ENCODE data around the gene INPP4B. TPM values are rescaled to one million over a fixed set of nuclear protein-coding genes. Genes with fewer than 3 reads are reported as not detected.

The INPP4B gene
- polyA plus RNA-seq, 1 experiment: 18.1 TPM

DNA sequence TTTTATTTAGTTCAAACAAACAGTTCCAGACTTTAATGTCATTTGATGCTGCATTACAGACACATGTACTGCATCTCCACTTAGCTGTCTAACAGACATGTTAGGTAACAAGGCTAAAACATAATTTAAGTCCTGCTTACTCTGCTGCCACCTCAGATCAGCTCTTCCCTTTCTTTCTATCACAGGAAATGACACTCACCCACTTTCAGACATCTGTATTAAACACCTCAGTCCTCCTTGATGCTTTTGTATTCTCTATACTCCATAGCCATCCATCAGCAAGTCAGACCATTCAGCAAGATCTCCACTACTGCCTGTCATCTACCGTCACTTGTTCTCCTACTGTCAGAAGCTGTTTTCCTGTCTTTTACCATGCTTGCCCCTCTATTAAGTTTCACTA is 804.3 kb downstream of the INPP4B start:
- CTCF ChIA-PET: no interaction called here
- no peak overlapping the region for H3K4me3 ChIP-seq (ENCODE audit: low read depth, low read length)
- no peak for DNase-seq (ENCODE audit: low read depth)
- no peak for TF ChIP-seq CTCF (IDR thresholded peaks at IDR 0.05; ENCODE audit: insufficient read depth, low read depth, low read length)
- POLR2A ChIA-PET: no interaction called here
- no peaks in the 10 kb centered on the region for H3K27me3 ChIP-seq (ENCODE audit: control insufficient read depth, insufficient read depth, low read length)
- no peaks in the 10 kb centered on the region for H3K36me3 ChIP-seq (ENCODE audit: control insufficient read depth, insufficient read depth, low read length)

DNA sequence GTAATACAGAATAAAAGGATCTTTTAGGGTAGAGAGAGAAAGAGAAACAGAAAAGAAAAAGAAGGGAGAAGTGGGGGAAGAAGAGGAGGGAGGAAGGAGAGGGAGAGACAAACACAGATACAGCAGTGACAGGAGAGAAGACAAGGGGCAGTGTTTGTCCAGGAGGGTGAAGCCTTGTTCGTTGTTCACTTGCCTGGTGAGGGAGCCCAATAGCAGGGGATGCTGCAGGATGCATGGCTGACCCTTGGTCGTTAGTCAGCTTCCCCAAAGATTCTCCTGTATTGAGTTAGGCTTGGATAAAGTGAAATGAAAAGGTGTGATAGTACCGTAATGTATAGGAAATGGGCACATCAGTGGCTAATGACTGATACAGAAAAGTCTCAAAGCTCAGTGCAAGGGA is 806.1 kb downstream of the INPP4B start:
- CTCF ChIA-PET: no interaction called here
- POLR2A ChIA-PET: no interaction called here
- no peak for DNase-seq (ENCODE audit: low read depth)
- Histone ChIP-seq H3K36me3 (ENCODE audit: control insufficient read depth, insufficient read depth, low read length) (no peaks in the 10 kb centered on the region), H3K27me3 (ENCODE audit: control insufficient read depth, insufficient read depth, low read length) (no peaks in the 10 kb centered on the region), H3K4me3 (ENCODE audit: low read depth, low read length) (no peak overlapping the region)
- TF ChIP-seq CTCF (IDR thresholded peaks at IDR 0.05; ENCODE audit: insufficient read depth, low read depth, low read length): no peak

DNA sequence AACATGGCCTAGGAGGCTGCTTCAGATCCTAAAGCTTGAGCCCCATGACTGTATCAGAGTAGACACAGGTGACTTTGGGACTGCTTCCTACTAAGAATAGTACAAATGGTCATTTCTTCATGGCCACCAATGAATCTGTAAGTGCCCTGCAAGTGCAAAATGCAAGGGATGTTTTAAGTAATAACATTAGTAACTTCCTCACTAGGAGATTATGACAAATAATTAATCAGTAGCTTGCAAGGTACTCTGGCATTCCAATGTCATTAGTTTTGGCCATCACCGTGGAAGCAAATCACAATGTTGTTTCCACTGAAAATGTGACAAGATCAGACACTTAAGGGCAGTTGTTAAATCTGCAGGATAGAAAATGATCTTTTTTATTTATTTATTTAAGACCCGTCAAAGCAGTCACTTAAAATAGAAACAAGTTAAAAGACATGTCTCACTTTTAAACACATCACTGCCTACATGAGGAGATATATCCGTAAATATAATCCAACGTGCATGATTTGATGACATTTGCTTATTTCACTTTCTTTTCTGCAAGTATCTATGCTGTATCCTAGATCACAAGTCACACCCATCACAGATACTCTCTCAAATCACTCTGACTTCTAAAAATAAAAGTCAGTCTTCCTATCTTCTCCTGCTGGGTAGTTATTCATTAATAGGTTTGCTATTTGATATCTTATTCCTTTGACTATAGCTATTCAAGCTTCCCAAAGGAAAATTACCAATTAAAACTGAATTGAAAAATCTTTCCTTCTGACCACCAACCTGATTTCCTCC is 809.1 kb downstream of the INPP4B start:
- POLR2A ChIA-PET: no interaction called here
- H3K27me3 ChIP-seq (ENCODE audit: control insufficient read depth, insufficient read depth, low read length): no peaks in the 10 kb centered on the region
- CTCF ChIA-PET: no interaction called here
- no peaks in the 10 kb centered on the region for H3K36me3 ChIP-seq (ENCODE audit: control insufficient read depth, insufficient read depth, low read length)
- H3K4me3 ChIP-seq (ENCODE audit: low read depth, low read length): no peak overlapping the region
- DNase-seq (ENCODE audit: low read depth): no peak
- no peak for TF ChIP-seq CTCF (IDR thresholded peaks at IDR 0.05; ENCODE audit: insufficient read depth, low read depth, low read length)

DNA sequence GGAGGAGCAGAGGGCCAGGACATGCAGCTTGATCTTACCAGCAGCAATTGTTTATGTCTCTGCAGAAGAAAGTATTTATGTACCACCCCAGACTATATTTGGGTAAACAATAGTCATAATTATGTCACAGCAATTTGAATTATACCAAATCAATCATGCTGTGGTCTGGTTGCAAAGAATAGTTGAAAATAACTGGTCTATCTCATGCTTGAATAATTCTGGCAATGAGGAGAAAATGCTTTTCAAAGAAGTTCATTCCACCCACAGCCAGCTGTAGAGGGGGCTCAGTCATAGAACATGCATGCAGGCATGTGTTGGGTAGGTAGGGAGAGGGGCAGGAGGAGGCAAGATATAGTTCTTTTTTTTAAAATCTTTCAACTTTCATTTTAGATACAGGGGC is 810.5 kb downstream of the INPP4B start:
- Histone ChIP-seq H3K27me3 (ENCODE audit: control insufficient read depth, insufficient read depth, low read length) (no peaks in the 10 kb centered on the region), H3K4me3 (ENCODE audit: low read depth, low read length) (no peak overlapping the region), H3K36me3 (ENCODE audit: control insufficient read depth, insufficient read depth, low read length) (no peaks in the 10 kb centered on the region)
- DNase-seq (ENCODE audit: low read depth): no peak
- POLR2A ChIA-PET: no interaction called here
- TF ChIP-seq CTCF (IDR thresholded peaks at IDR 0.05; ENCODE audit: insufficient read depth, low read depth, low read length): no peak
- CTCF ChIA-PET: interaction anchor here (0.6 kb wide), 1 partner anchor 245 kb away, joined by 3 read pairs; no protein-coding TSS in a partner anchor

DNA sequence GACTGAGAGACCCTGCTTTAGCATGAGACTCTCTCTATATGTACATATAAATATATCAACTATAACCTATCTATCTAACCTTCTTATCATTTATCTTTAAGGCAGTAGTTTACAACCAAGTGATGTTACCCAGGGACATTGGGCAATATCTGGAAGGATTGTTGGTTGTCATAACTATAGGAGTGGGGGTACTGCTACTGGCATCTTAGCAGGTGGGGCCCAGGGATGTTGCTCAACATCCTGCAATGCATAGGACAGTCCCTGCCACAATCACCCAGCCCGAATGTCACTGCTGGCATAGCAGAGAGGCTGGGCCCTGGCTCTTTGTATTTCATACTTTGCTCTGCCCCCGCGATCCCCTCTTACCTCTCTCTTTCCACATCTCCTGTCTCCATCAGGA is 812.0 kb downstream of the INPP4B start:
- no peak overlapping the region for H3K4me3 ChIP-seq (ENCODE audit: low read depth, low read length)
- no peak for DNase-seq (ENCODE audit: low read depth)
- TF ChIP-seq CTCF (IDR thresholded peaks at IDR 0.05; ENCODE audit: insufficient read depth, low read depth, low read length): no peak
- CTCF ChIA-PET: no interaction called here
- no peaks in the 10 kb centered on the region for H3K36me3 ChIP-seq (ENCODE audit: control insufficient read depth, insufficient read depth, low read length)
- POLR2A ChIA-PET: no interaction called here
- H3K27me3 ChIP-seq (ENCODE audit: control insufficient read depth, insufficient read depth, low read length): no peaks in the 10 kb centered on the region
